Endothelial cell of umbilical vein (primary cell): ENCODE data around the gene PRAF2. TPM values are rescaled to one million over a fixed set of nuclear protein-coding genes. Genes with fewer than 3 reads are reported as not detected.

Source experiments
- BruUV-seq: library from RNA; stranded (reverse); fragments of 400-500 nt; replicated peaks from 2 replicates; lab custom pipeline; 2021; lab: Mats Ljungman, UMichigan
- CTCF ChIA-PET: fragments of 300-600, 350-600 bp; sonication (Branson Sonifier 250); formaldehyde crosslinking; loops from one replicate; lab custom pipeline; 2021; ENCODE audit warnings: antibody characterized with exemption, inconsistent platforms; lab: Charles Lee
- POLR2A ChIA-PET: fragments of 300-600, 350-600 bp; sonication (Branson Sonifier 250); formaldehyde crosslinking; loops from one replicate; lab custom pipeline; 2021; ENCODE audit warnings: antibody characterized with exemption, inconsistent platforms; lab: Charles Lee
- DNase-seq: peaks from one replicate; pipeline ENCODE4 v3.0.0-alpha.2; 2011; ENCODE audit warnings: low read depth, low spot score
- FAIRE-seq: peaks from 2 replicates; lab custom pipeline; 2011; peaks lifted over from hg19 to GRCh38; lab: Jason Lieb, UNC
- H2AFZ ChIP-seq: 2 replicates; pipeline ENCODE4 v1.6.0; 2012; ENCODE audit warnings: low read depth, low read length, control low read depth, inconsistent platforms
- H3K27ac ChIP-seq: 2 replicates; pipeline ENCODE4 v1.5.1; 2011; ENCODE audit warnings: low read depth, mild to moderate bottlenecking, control low read depth, low read length, moderate library complexity; ENCODE audit not compliant: insufficient read depth
- H3K27me3 ChIP-seq, 2 experiments: 2 replicates each; pipeline versions ENCODE4 v1.6.0 to v1.6.1; 2011; ENCODE audit warnings: low read length in 2 of 2, mixed read lengths in 1 of 2; ENCODE audit not compliant: control insufficient read depth in 2 of 2, insufficient read depth in 2 of 2
- H3K36me3 ChIP-seq, 2 experiments: 2 replicates in 1 of 2; 3 replicates in 1 of 2; pipeline ENCODE4 v1.5.1; 2011; ENCODE audit warnings: low read length in 2 of 2, mild to moderate bottlenecking in 1 of 2, moderate library complexity in 1 of 2; ENCODE audit not compliant: control insufficient read depth in 2 of 2, insufficient read depth in 2 of 2; ENCODE audit errors: extremely low read depth in 1 of 2
- H3K4me1 ChIP-seq: 3 replicates; pipeline ENCODE4 v1.5.1; 2011; ENCODE audit warnings: mild to moderate bottlenecking, low read length; ENCODE audit not compliant: control insufficient read depth, insufficient read depth; ENCODE audit errors: extremely low read depth
- H3K4me2 ChIP-seq: 2 replicates; pipeline ENCODE4 v1.6.1; 2011; ENCODE audit warnings: low read length, control low read depth, mixed read lengths; ENCODE audit not compliant: insufficient read depth
- H3K4me3 ChIP-seq, 3 experiments: fragments of 200-600 bp in 1 of 3; sonication (generic), shearing (Covaris generic) in 1 of 3; replicated peaks in 1 of 3; 2 replicates each; pipeline ENCODE4 v1.5.1; 2011 to 2016; ENCODE audit warnings: control low read depth in 3 of 3, low read length in 3 of 3, mild to moderate bottlenecking in 2 of 3, inconsistent platforms in 1 of 3, low read depth in 1 of 3, moderate library complexity in 1 of 3; ENCODE audit not compliant: insufficient read depth in 1 of 3
- H3K79me2 ChIP-seq: 2 replicates; pipeline ENCODE4 v1.6.0; 2012; ENCODE audit warnings: low read length, inconsistent platforms; ENCODE audit not compliant: control insufficient read depth, insufficient read depth
- H3K9ac ChIP-seq: replicated peaks from 2 replicates; pipeline ENCODE3; 2011; ENCODE audit warnings: low read length, control low read depth; ENCODE audit not compliant: insufficient read depth; ENCODE audit errors: extremely low read depth
- H3K9me1 ChIP-seq: replicated peaks from 3 replicates; pipeline ENCODE4 v1.6.0; 2011; ENCODE audit warnings: mild to moderate bottlenecking, low read length; ENCODE audit not compliant: control insufficient read depth, insufficient read depth; ENCODE audit errors: extremely low read depth
- H3K9me3 ChIP-seq: replicated peaks from 2 replicates; pipeline ENCODE4 v1.5.1; 2012; ENCODE audit warnings: low read length, inconsistent platforms; ENCODE audit not compliant: control insufficient read depth, insufficient read depth
- H4K20me1 ChIP-seq: replicated peaks from 2 replicates; pipeline ENCODE3; 2011; ENCODE audit warnings: mild to moderate bottlenecking, low read length; ENCODE audit not compliant: control insufficient read depth, insufficient read depth; ENCODE audit errors: extremely low read depth
- CTCF ChIP-seq, 2 donors: IDR thresholded peaks; 1 replicate in 1 of 2; 2 replicates in 1 of 2; pipeline ENCODE4 v1.5.1; 2011; ENCODE audit warnings: low read length in 2 of 2, mild to moderate bottlenecking in 2 of 2, moderate library complexity in 2 of 2, control low read depth in 1 of 2, inconsistent platforms in 1 of 2, low read depth in 1 of 2; ENCODE audit not compliant: insufficient read depth in 1 of 2; ENCODE audit errors: extremely low read depth in 1 of 2
- EZH2 ChIP-seq: IDR thresholded peaks from 2 replicates; pipeline ENCODE4 v1.6.1; 2012; ENCODE audit warnings: borderline replicate concordance, low read depth, mild to moderate bottlenecking, moderate library complexity, low read length, inconsistent platforms; ENCODE audit not compliant: severe bottlenecking
- FOS ChIP-seq: IDR thresholded peaks from 2 replicates; pipeline ENCODE4 v1.6.1; 2011; ENCODE audit warnings: mild to moderate bottlenecking, low read length, moderate library complexity, borderline replicate concordance; ENCODE audit not compliant: insufficient read depth
- GATA2 ChIP-seq: IDR thresholded peaks from 2 replicates; pipeline ENCODE4 v1.7.0; 2011; ENCODE audit warnings: low read depth, mild to moderate bottlenecking, moderate library complexity, mixed read lengths, low read length; ENCODE audit not compliant: insufficient read length, insufficient read depth
- JUN ChIP-seq: IDR thresholded peaks from 2 replicates; pipeline ENCODE4 v1.6.1; 2011; ENCODE audit warnings: borderline replicate concordance, low read depth; ENCODE audit not compliant: insufficient read length, insufficient read depth
- MYC ChIP-seq: IDR thresholded peaks from one replicate; pipeline ENCODE4 v1.6.1; 2011; ENCODE audit warnings: mild to moderate bottlenecking, low read depth, low read length
- POLR2A ChIP-seq: IDR thresholded peaks from 2 replicates; pipeline ENCODE4 v1.6.1; 2012; ENCODE audit warnings: low read depth, mild to moderate bottlenecking, control low read depth, low read length
- POLR2AphosphoS5 ChIP-seq: IDR thresholded peaks from 2 replicates; pipeline ENCODE4 v1.6.1; 2012; ENCODE audit warnings: low read depth, mild to moderate bottlenecking, control low read depth, low read length, moderate library complexity; ENCODE audit not compliant: insufficient read depth
- dilution Hi-C: fragments of 300-500 bp; cut with MboI; formaldehyde crosslinking; loops from one replicate; pipeline ENCODE4 v1.15.0; 2019; ENCODE audit warnings: low sequenced_read_pairs; ENCODE audit not compliant: extremely low pct_ligation_motif_present
- intact Hi-C: fragments of 100-400 bp; cut with micrococcal nuclease; formaldehyde crosslinking; loops from one replicate; pipeline ENCODE4 v1.10.0; 2022
- polyA plus RNA-seq, 4 experiments: library from polyadenylated mRNA; depleted of rRNA in 3 of 4; stranded (reverse) in 3 of 4; unstranded in 1 of 4; fragments of >200 nt; gene quantifications; 2 replicates each; pipeline versions ENCODE4 v1.2.1 to v1.2.3, GENCODE V29; 2011 to 2012; ENCODE audit warnings: missing spikeins in 1 of 4
- total RNA-seq: library from RNA; stranded (reverse); gene quantifications from 2 replicates; pipeline ENCODE4 v1.2.3, GENCODE V29; 2021
- TF ChIP-seq, protein P1 (sequence below): IDR thresholded peaks from 2 replicates; pipeline ENCODE4 v1.6.1; 2011; ENCODE audit not compliant: insufficient read depth, insufficient read length

PRAF2 gene
- total and polyA plus RNA-seq, 2 donors (not counting 3 experiments of a cell fraction or from before 2014, with no cell fraction given) = 36.2 to 41.6 TPM

- Histone ChIP-seq H3K9me3 (no peaks in the 10 kb centered on the region), H3K9me1 (no peaks in the 10 kb centered on the region), H4K20me1 (no peaks in the 10 kb centered on the region), H3K9ac (peak within 1 kb of the TSS; percentile 80), H3K36me3 (peaks cover 0 to 6% of the 10 kb centered on the region in 2 experiments), H2AFZ (peak within 1 kb of the TSS; percentile 67), H3K4me1 (peaks cover 33% of the 10 kb centered on the region), H3K27ac (peak within 1 kb of the TSS; percentile 86), H3K79me2 (peaks cover 29% of the 10 kb centered on the region), H3K4me3 (peak within 1 kb of the TSS; percentile 66 to 86 (median 70)), H3K27me3 (no peaks in the 10 kb centered on the region), H3K4me2 (peak within 1 kb of the TSS; percentile 61)
- dilution Hi-C loops (no loop called here), intact Hi-C loops (loop anchor here (1.0 to 5.0 kb wide), 9 partner anchors 29 to 243 kb away; partner anchors contain the start of gene MAGIX)
- peak; percentile 100 for FAIRE-seq
- CTCF ChIA-PET = interaction anchor here (0.6 to 3.3 kb wide), 6 partner anchors 12 to 71 kb away, joined by 3 to 17 read pairs (median 6); partner anchors contain the start of gene KCND1
- BruUV-seq = no TSS peak
- TF ChIP-seq JUN (no peak), CTCF (IDR thresholded peaks at IDR 0.05; ENCODE audit: extremely low read depth in 1 of 2, insufficient read depth in 1 of 2, low read depth in 1 of 2, low read length in 2 of 2) (peak; percentile 59), POLR2AphosphoS5 (peak; percentile 62), MYC (no peak), GATA2 (no peak), EZH2 (no peak), FOS (peak; percentile 31), POLR2A (peak; percentile 41)
- TF ChIP-seq, protein P1, sequence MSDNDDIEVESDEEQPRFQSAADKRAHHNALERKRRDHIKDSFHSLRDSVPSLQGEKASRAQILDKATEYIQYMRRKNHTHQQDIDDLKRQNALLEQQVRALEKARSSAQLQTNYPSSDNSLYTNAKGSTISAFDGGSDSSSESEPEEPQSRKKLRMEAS = no peak
- DNase-seq = peak; percentile 99
- POLR2A ChIA-PET = interaction anchor here (0.6 to 1.4 kb wide), 4 partner anchors 10 to 85 kb away, joined by 3 to 8 read pairs (median 4); partner anchors contain the start of gene GRIPAP1
Measured at GRCh38 chrX:49043220-49043986, 30.4 kb downstream of the PRAF2 start, which contains the start of gene TFE3. TSS of gene TFE3 (minus strand) at chrX:49043357. CDS start at chrX:49043226, 131 bp downstream.
